ENCODE data around the gene NREP. TPM values are rescaled to one million over a fixed set of nuclear protein-coding genes. Genes with fewer than 3 reads are reported as not detected.

The NREP gene
- total and polyA plus RNA-seq, 2 donors (not counting 1 experiment from before 2014, with no cell fraction given) = 56.8 to 364 TPM

DNA sequence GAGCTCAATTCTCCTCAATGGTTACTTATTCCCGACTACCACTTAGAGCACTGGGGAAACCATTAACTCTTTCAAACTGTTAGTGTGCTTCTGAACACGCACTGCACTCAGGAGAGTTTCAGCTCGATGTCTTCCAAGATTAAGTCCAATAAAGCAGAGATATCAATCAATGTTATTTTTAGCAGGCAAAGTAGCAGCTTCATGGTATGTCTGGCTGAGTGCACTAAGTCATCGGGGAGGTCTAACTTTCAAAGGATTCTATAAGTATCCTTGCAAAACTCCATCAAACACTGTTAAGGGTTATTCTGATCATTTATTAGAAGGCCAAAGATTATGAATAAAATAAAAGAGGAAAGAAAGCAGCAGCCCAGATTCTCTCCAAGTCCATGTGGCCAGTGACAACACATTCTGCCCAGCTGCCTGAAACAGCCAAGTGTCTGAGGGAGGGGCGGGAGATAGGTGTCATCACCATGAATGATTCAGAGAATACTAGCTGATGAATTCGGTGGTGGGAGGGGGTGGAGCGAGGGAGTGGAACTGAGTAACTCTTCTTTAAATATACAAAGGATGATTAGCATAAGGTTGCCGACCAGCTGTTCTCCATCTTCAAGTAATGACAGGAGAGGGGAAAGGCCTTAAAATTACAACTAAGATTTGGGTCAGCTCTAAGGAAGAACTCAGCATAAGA, 21.3 kb downstream of the NREP start:
- H4K20me1 ChIP-seq (ENCODE audit: control insufficient read depth, extremely low read depth, insufficient read depth, low read length) = no peaks in the 10 kb centered on the region
- H3K36me3 ChIP-seq (ENCODE audit: control insufficient read depth, insufficient read depth, low read length) = peaks cover 3% of the 10 kb centered on the region
- peaks cover 41% of the 10 kb centered on the region for H3K4me1 ChIP-seq (ENCODE audit: control insufficient read depth, extremely low read depth, insufficient read depth, low read length)
- peak; percentile 98 for DNase-seq (ENCODE audit: low read depth in 2 of 2)
- TF ChIP-seq EZH2 (IDR thresholded peaks at IDR 0.05; ENCODE audit: low read length, missing control alignments) = no peak
- TF ChIP-seq, protein P1, sequence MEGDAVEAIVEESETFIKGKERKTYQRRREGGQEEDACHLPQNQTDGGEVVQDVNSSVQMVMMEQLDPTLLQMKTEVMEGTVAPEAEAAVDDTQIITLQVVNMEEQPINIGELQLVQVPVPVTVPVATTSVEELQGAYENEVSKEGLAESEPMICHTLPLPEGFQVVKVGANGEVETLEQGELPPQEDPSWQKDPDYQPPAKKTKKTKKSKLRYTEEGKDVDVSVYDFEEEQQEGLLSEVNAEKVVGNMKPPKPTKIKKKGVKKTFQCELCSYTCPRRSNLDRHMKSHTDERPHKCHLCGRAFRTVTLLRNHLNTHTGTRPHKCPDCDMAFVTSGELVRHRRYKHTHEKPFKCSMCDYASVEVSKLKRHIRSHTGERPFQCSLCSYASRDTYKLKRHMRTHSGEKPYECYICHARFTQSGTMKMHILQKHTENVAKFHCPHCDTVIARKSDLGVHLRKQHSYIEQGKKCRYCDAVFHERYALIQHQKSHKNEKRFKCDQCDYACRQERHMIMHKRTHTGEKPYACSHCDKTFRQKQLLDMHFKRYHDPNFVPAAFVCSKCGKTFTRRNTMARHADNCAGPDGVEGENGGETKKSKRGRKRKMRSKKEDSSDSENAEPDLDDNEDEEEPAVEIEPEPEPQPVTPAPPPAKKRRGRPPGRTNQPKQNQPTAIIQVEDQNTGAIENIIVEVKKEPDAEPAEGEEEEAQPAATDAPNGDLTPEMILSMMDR (conservative IDR thresholded peaks at IDR 0.05 in 1 of 2, IDR thresholded peaks at IDR 0.05 in 1 of 2; ENCODE audit: low read depth in 1 of 2, low read length in 2 of 2) = no peak
- H3K27ac ChIP-seq (ENCODE audit: insufficient read depth, low read length) = peak overlapping the region; percentile 53
- H2AFZ ChIP-seq (ENCODE audit: low read length) = no peak overlapping the region
- H3K79me2 ChIP-seq (ENCODE audit: control insufficient read depth, insufficient read depth, low read length) = peaks cover 23% of the 10 kb centered on the region
- no peaks in the 10 kb centered on the region for H3K27me3 ChIP-seq (ENCODE audit: control insufficient read depth, insufficient read depth, low read length)
- no peak overlapping the region for H3K4me3 ChIP-seq (replicated peaks in 1 of 4; ENCODE audit: control extremely low read depth in 1 of 4, insufficient read depth in 1 of 4, low read depth in 3 of 4, low read length in 4 of 4)
- H3K4me2 ChIP-seq (ENCODE audit: extremely low read depth, insufficient read depth, low read length) = peak overlapping the region; percentile 55
- H3K9me3 ChIP-seq (ENCODE audit: control insufficient read depth, insufficient read depth, low read depth, low read length) = no peaks in the 10 kb centered on the region
- no peak overlapping the region for H3K9ac ChIP-seq (ENCODE audit: insufficient read depth, low read length)

DNA sequence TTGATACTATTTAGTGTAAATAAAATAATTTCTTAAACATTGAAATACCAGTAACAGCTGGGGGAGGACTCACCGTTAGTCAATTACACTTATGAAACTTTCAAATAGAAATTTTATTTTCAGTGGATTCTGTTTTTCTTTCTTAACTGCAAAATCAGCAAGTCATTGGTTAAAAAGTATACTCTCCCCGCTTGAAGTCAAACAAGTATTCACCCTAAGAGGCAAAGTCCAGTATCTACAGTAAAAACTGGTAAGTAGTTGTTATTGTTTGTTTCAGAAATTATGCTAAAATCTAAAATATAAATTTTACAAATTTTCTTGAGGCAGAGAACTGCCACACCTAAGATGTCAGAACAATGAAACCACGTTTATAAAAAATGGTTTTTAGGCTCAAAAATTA, 22.4 kb downstream of the NREP start:
- peaks cover 3% of the 10 kb centered on the region for H3K36me3 ChIP-seq (ENCODE audit: control insufficient read depth, insufficient read depth, low read length)
- no peak overlapping the region for H2AFZ ChIP-seq (ENCODE audit: low read length)
- no peaks in the 10 kb centered on the region for H4K20me1 ChIP-seq (ENCODE audit: control insufficient read depth, extremely low read depth, insufficient read depth, low read length)
- H3K4me2 ChIP-seq (ENCODE audit: extremely low read depth, insufficient read depth, low read length) = peak overlapping the region; percentile 11
- no peak for DNase-seq (ENCODE audit: low read depth in 2 of 2)
- H3K27me3 ChIP-seq (ENCODE audit: control insufficient read depth, insufficient read depth, low read length) = no peaks in the 10 kb centered on the region
- H3K4me1 ChIP-seq (ENCODE audit: control insufficient read depth, extremely low read depth, insufficient read depth, low read length) = peaks cover 38% of the 10 kb centered on the region
- H3K4me3 ChIP-seq (replicated peaks in 1 of 4; ENCODE audit: control extremely low read depth in 1 of 4, insufficient read depth in 1 of 4, low read depth in 3 of 4, low read length in 4 of 4) = no peak overlapping the region
- no peak overlapping the region for H3K9ac ChIP-seq (ENCODE audit: insufficient read depth, low read length)
- no peak overlapping the region for H3K27ac ChIP-seq (ENCODE audit: insufficient read depth, low read length)
- H3K79me2 ChIP-seq (ENCODE audit: control insufficient read depth, insufficient read depth, low read length) = peaks cover 15% of the 10 kb centered on the region
- H3K9me3 ChIP-seq (ENCODE audit: control insufficient read depth, insufficient read depth, low read depth, low read length) = no peaks in the 10 kb centered on the region
- TF ChIP-seq, protein P1 (conservative IDR thresholded peaks at IDR 0.05 in 1 of 2, IDR thresholded peaks at IDR 0.05 in 1 of 2; ENCODE audit: low read depth in 1 of 2, low read length in 2 of 2) = no peak
- TF ChIP-seq EZH2 (IDR thresholded peaks at IDR 0.05; ENCODE audit: low read length, missing control alignments) = no peak

DNA sequence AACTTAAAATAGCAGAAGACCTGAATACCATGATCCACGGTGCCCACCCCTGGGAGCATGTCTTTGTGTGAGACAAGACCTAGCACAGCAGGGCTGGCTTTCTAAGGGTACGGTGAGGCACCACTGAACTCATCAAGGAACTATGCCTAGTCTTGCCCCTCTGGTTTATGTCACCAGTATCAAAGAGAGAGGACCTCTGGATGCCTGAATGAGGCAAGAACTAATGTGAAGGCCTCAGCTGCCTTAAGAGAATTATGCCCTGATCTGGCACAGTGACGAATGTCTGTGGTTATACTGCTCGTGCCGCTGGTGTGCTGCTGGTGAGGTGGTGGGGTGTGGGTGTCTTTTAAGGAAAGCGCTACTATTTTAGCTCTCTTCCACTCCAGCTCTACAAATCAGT, 23.0 kb downstream of the NREP start:
- Histone ChIP-seq H3K27me3 (ENCODE audit: control insufficient read depth, insufficient read depth, low read length) (no peaks in the 10 kb centered on the region), H3K27ac (ENCODE audit: insufficient read depth, low read length) (peak overlapping the region; percentile 49), H3K9ac (ENCODE audit: insufficient read depth, low read length) (no peak overlapping the region), H3K9me3 (ENCODE audit: control insufficient read depth, insufficient read depth, low read depth, low read length) (no peaks in the 10 kb centered on the region), H2AFZ (ENCODE audit: low read length) (no peak overlapping the region), H3K79me2 (ENCODE audit: control insufficient read depth, insufficient read depth, low read length) (peaks cover 10% of the 10 kb centered on the region), H3K4me3 (replicated peaks in 1 of 4; ENCODE audit: control extremely low read depth in 1 of 4, insufficient read depth in 1 of 4, low read depth in 3 of 4, low read length in 4 of 4) (no peak overlapping the region), H3K4me2 (ENCODE audit: extremely low read depth, insufficient read depth, low read length) (peak overlapping the region; percentile 4), H3K4me1 (ENCODE audit: control insufficient read depth, extremely low read depth, insufficient read depth, low read length) (peaks cover 32% of the 10 kb centered on the region), H4K20me1 (ENCODE audit: control insufficient read depth, extremely low read depth, insufficient read depth, low read length) (no peaks in the 10 kb centered on the region), H3K36me3 (ENCODE audit: control insufficient read depth, insufficient read depth, low read length) (peaks cover 3% of the 10 kb centered on the region)
- TF ChIP-seq, protein P1 (conservative IDR thresholded peaks at IDR 0.05 in 1 of 2, IDR thresholded peaks at IDR 0.05 in 1 of 2; ENCODE audit: low read depth in 1 of 2, low read length in 2 of 2) = no peak
- peak; percentile 85 to 93 for DNase-seq (ENCODE audit: low read depth in 2 of 2)
